Measurements from ENCODE around the gene THPO. TPM values are rescaled to one million over a fixed set of nuclear protein-coding genes. Genes with fewer than 3 reads are reported as not detected.
A peak's percentile ranks its signal among the peaks of the same experiment; 100 is the strongest.

THPO gene
- polyA plus RNA-seq, 3 donors from 2014 or later, result not detected

DNA sequence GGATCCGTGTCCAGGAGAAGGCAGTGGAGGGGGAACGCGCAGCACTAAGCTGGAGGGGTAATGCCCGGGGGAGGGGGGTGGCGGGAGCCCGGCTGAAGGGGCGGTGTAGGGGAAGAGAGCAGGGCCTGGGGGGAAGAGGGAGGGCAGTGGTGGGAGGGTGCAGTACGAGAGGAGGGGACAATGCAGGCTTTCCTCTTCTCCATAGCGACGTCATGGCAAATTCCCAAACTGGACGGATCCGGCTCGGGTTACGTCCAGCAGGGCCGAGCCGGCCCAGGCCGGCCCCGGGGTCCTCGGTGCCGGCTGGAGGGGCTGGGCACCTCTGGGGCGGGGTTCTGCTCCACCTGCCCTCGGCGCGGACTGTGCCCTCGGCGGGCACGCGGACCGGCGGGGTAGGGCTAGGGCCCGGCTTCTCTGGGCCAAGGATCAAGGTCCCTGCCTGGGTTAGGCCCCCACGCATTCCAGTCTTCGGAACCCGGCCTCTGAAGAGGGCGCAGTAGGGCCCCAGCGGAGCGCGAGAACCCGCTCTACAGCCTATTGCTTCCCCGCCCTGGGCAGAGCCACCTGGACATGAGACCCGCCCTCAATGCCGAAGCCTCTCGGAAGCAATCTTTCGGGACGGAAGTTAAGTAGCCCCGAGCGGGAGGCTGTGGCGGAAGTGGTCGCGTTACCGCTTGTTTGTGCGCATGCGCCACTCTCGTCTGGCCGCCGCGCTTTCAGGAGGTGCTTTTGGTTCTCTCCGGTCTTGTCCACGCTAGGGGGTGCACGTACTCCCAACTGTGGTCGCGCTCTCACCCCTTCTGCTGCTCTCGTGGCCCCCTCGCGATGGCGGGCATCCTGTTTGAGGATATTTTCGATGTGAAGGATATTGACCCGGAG lies 15.1 kb downstream of the THPO start:
- Mint-ChIP-seq H3K4me1 (peaks cover 30% of the 10 kb centered on the region in 2 donors), H3K27ac (peak overlapping the region; percentile 93 to 97 (median 96))

GRCh38 chr3:184361932-184362667 lies 15.9 kb downstream of the THPO start:
- peak overlapping the region; percentile 90 to 99 (median 96) for H3K4me3 Mint-ChIP-seq
- H3K36me3 Mint-ChIP-seq, result peaks cover 0 to 14% (median 8%) of the 10 kb centered on the region in 3 donors
- DNase-seq, result peak in 2 of 3 donors; percentile 26 to 32
- H3K9me3 Mint-ChIP-seq, result no peaks in the 10 kb centered on the region
- H3K27me3 Mint-ChIP-seq (ENCODE audit: low read depth in 3 of 3), result peaks cover 8 to 14% (median 13%) of the 10 kb centered on the region in 3 donors
- H3K4me1 Mint-ChIP-seq, result peaks cover 30% of the 10 kb centered on the region in 2 donors
- H3K27ac Mint-ChIP-seq, result peak overlapping the region; percentile 92 to 96 (median 94)

More for the DNA sequence above, 15.1 kb downstream of the THPO start:
- Mint-ChIP-seq H3K27me3 (ENCODE audit: low read depth in 3 of 3) (peaks cover 8 to 14% (median 13%) of the 10 kb centered on the region in 3 donors), H3K36me3 (peaks cover 3 to 21% (median 8%) of the 10 kb centered on the region in 3 donors), H3K4me3 (peak overlapping the region; percentile 97 to 99 (median 98)), H3K9me3 (no peaks in the 10 kb centered on the region)
- DNase-seq, result peak; percentile 96 to 97 (median 97)

GRCh38 chr3:184361532-184361931 lies 16.5 kb downstream of the THPO start, which contains the start of the genes CLCN2 and POLR2H:
CLCN2 (minus strand) TSS chr3:184361605; CDS start chr3:184361479, 126 bp downstream.
POLR2H (plus strand) TSS chr3:184361710; CDS start chr3:184363493, 1,783 bp downstream.
- Mint-ChIP-seq H3K9me3 (no peaks in the 10 kb centered on the region), H3K36me3 (peaks cover 0 to 9% (median 8%) of the 10 kb centered on the region in 3 donors), H3K27me3 (ENCODE audit: low read depth in 3 of 3) (peaks cover 8 to 14% (median 13%) of the 10 kb centered on the region in 3 donors), H3K4me1 (peaks cover 25 to 30% of the 10 kb centered on the region in 2 donors), H3K27ac (peak within 1 kb of the TSS; percentile 92 to 96 (median 94)), H3K4me3 (peak within 1 kb of the TSS; percentile 90 to 99 (median 96))
- DNase-seq, result peak; percentile 45 to 48 (median 47)

GRCh38 chr3:184360929-184361531 lies 17.0 kb downstream of the THPO start:
- Mint-ChIP-seq H3K4me1 (peaks cover 22 to 30% of the 10 kb centered on the region in 2 donors), H3K36me3 (peaks cover 0 to 8% (median 6%) of the 10 kb centered on the region in 3 donors), H3K4me3 (peak overlapping the region; percentile 65 to 84 (median 84)), H3K9me3 (no peaks in the 10 kb centered on the region), H3K27me3 (ENCODE audit: low read depth in 3 of 3) (peaks cover 8 to 14% (median 13%) of the 10 kb centered on the region in 3 donors), H3K27ac (peak overlapping the region in 3 of 6 donors; percentile 49 to 92 (median 51))
- DNase-seq, result peak in 1 of 3 donors; percentile 13

DNA sequence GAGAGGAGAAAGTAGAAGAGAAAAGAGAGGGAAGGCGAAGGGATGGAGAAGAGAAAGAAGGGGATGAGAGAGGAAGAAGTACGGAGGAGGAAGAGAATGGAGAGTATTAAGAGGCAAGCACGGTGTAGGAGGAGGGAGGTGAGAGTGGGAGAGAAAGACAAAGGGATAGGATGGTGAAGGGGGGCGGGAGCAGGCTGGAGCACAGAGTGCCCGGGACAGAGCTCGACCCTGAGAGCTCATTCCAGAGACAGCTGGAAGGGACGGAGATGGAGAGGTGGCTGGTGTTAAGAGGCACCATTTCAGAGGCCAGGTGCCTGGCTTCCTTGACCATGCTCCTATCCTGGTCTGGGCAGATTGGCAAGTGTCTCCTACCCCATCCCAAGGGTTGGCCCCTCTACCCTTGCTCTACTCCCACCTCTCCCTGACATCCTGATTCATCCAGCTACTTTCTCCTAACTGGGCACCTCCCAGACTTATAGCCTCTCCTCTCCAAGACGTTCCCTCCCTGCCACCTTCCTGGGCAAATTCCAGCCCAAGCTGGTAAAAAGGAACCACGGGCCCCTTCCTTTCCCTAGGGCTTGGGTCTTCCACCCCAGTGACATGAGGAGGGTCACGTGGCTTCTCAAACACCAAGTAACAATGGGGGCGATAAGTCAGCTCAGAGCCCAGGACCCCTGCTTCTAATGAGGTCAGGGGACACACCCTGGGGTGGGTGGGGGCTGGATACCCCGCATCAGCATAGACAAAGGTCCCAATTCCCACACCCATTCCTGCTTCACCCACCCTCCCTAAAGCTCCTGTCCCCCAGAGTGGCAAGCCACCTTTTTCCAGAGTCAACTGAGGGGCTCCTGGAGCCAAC lies 17.7 kb downstream of the THPO start:
- Mint-ChIP-seq H3K27me3 (ENCODE audit: low read depth in 3 of 3) (peaks cover 8 to 14% (median 13%) of the 10 kb centered on the region in 3 donors), H3K36me3 (peaks cover 0 to 8% (median 4%) of the 10 kb centered on the region in 3 donors), H3K4me3 (peak overlapping the region; percentile 65 to 84 (median 84)), H3K27ac (peak overlapping the region in 4 of 6 donors; percentile 49 to 92 (median 68)), H3K9me3 (no peaks in the 10 kb centered on the region), H3K4me1 (peaks cover 22 to 30% of the 10 kb centered on the region in 2 donors)
- no peak for DNase-seq

DNA sequence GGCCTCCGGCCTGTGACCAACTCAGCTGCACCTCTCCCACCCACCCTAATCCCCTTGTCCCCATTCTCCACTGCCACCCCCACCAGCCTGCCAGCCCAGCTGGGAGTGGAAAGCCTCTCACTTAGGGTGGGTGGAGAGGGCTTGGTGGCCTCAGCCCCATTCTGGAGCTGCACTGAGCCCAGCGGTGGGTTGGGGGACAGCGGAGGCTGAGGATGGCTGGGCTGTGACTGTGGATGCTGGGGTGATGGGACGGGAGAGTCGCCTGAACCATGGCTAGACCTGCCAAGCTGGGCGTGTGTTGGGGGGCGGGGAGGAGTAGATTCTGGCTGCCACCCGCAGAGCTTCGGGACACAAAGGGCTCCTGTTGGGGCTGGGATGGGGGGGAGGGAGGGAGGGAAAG lies 18.4 kb downstream of the THPO start:
- Mint-ChIP-seq H3K36me3 (peaks cover 0 to 4% (median 0%) of the 10 kb centered on the region in 3 donors), H3K4me3 (peak overlapping the region in 3 of 5 donors; percentile 59 to 75 (median 74)), H3K27ac (peak overlapping the region in 1 of 6 donors; percentile 59), H3K27me3 (ENCODE audit: low read depth in 3 of 3) (peaks cover 8 to 14% (median 13%) of the 10 kb centered on the region in 3 donors), H3K4me1 (peaks cover 15 to 25% of the 10 kb centered on the region in 2 donors), H3K9me3 (no peaks in the 10 kb centered on the region)
- no peak for DNase-seq

- Mint-ChIP-seq H3K36me3 (peaks cover 0 to 4% (median 0%) of the 10 kb centered on the region in 3 donors), H3K27ac (peak overlapping the region in 1 of 6 donors; percentile 28), H3K9me3 (no peaks in the 10 kb centered on the region), H3K27me3 (ENCODE audit: low read depth in 3 of 3) (peaks cover 8 to 14% (median 13%) of the 10 kb centered on the region in 3 donors), H3K4me3 (no peak overlapping the region), H3K4me1 (peaks cover 9 to 21% of the 10 kb centered on the region in 2 donors)
- DNase-seq, result no peak
These were observed 19.1 kb downstream of the THPO start for GRCh38 chr3:184358921-184359350.

DNA sequence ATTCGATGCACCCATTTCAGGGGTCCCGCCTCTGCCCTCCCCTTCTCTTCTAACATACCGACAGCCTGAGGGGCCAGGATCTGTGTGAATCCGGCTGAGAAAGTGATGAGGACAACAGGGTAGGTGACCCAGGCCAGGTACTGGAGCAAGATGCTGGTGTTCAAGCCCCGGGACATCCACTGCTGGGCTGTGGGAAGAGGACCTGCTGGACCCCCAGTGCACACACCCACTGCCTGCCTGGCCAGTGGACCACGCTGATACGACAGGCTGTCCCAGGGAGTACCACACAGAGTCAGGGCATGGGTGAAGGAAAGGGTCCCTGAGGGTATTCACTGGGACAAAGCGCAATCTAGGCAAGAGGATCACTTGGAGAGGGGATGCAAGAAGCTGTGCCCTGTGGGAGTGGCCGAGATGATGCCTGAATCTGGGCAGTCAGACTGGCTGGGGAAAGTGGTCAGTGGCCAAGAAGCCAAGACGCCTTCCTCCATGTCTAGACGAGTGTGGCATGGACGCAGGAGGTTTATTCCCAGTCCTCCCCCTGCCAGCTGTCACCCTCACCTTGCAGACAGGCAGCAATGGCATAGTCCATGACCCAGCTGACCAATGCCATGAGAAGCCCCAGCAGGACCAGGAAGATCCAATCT lies 19.8 kb downstream of the THPO start:
- H3K27ac Mint-ChIP-seq, result peak overlapping the region in 1 of 6 donors; percentile 53
- H3K27me3 Mint-ChIP-seq (ENCODE audit: low read depth in 3 of 3), result peaks cover 6 to 11% (median 8%) of the 10 kb centered on the region in 3 donors
- peaks cover 3 to 16% of the 10 kb centered on the region in 2 donors for H3K4me1 Mint-ChIP-seq
- no peak overlapping the region for H3K4me3 Mint-ChIP-seq
- no peaks in the 10 kb centered on the region for H3K9me3 Mint-ChIP-seq
- peaks cover 0 to 4% (median 0%) of the 10 kb centered on the region in 3 donors for H3K36me3 Mint-ChIP-seq
- no peak for DNase-seq

- Mint-ChIP-seq H3K9me3 (no peaks in the 10 kb centered on the region), H3K4me3 (no peak overlapping the region), H3K27ac (no peak overlapping the region), H3K4me1 (peaks cover 0 to 14% of the 10 kb centered on the region in 2 donors), H3K27me3 (ENCODE audit: low read depth in 3 of 3) (peaks cover 2 to 7% (median 4%) of the 10 kb centered on the region in 3 donors), H3K36me3 (peaks cover 0 to 4% (median 0%) of the 10 kb centered on the region in 3 donors)
- DNase-seq, result no peak
These were observed 20.5 kb downstream of the THPO start for GRCh38 chr3:184357248-184358123.

- Mint-ChIP-seq H3K4me3 (no peak overlapping the region), H3K27me3 (ENCODE audit: low read depth in 3 of 3) (peaks cover 0 to 3% (median 1%) of the 10 kb centered on the region in 3 donors), H3K36me3 (peaks cover 0 to 4% (median 0%) of the 10 kb centered on the region in 3 donors), H3K9me3 (no peaks in the 10 kb centered on the region), H3K4me1 (peaks cover 0 to 7% of the 10 kb centered on the region in 2 donors), H3K27ac (peak overlapping the region in 2 of 6 donors; percentile 35 to 49)
- DNase-seq, result no peak
These were observed 22.6 kb downstream of the THPO start for GRCh38 chr3:184355261-184356040.
